Kidney tubule cell (primary cell): ENCODE data around the gene ARL4A.

Experiments
- DNase-seq: peaks from one replicate; pipeline ENCODE4 v3.0.0-alpha.2; 2018; ENCODE audit warnings: low spot score

ARL4A gene

GRCh38 chr7:12726908-12727307 lies 39.5 kb downstream of the ARL4A start:
- no peak for DNase-seq

GRCh38 chr7:12727455-12728191 lies 40.2 kb downstream of the ARL4A start:
- DNase-seq, result no peak

GRCh38 chr7:12728192-12728538 lies 40.7 kb downstream of the ARL4A start:
- no peak for DNase-seq

GRCh38 chr7:12729112-12729511 lies 41.7 kb downstream of the ARL4A start:
- DNase-seq, result no peak

- DNase-seq, result no peak
Measured at GRCh38 chr7:12730523-12730922, 43.1 kb downstream of the ARL4A start.

- DNase-seq, result no peak
Measured at GRCh38 chr7:12731214-12731656, 43.8 kb downstream of the ARL4A start.

GRCh38 chr7:12731775-12732174 lies 44.3 kb downstream of the ARL4A start:
- no peak for DNase-seq

- no peak for DNase-seq
Measured at GRCh38 chr7:12732428-12732827, 45.0 kb downstream of the ARL4A start.

- no peak for DNase-seq
Measured at GRCh38 chr7:12735923-12736322, 48.5 kb downstream of the ARL4A start.

GRCh38 chr7:12737373-12737772 lies 49.9 kb downstream of the ARL4A start:
- DNase-seq, result no peak

- DNase-seq, result no peak
Measured at GRCh38 chr7:12737836-12738235, 50.4 kb downstream of the ARL4A start.

GRCh38 chr7:12738665-12739064 lies 51.2 kb downstream of the ARL4A start:
- peak; percentile 23 for DNase-seq
